ENCODE data around the gene GALNT10.
"Not testable (repeated sequence)": the region's sequence is repeated elsewhere in the genome, so short reads cannot be mapped to it uniquely, and the experiment has no call there.

GALNT10 gene

GRCh38 chr5:154190595-154191304, at the start of gene GALNT10:
Gene GALNT10, plus strand, starts transcription at chr5:154190733. Its CDS starts 134 bp downstream, at chr5:154190867.
- peak; percentile 44 for DNase-seq

- DNase-seq: no peak
Observed at GRCh38 chr5:154141745-154142221, 48.8 kb upstream of the GALNT10 start.

GRCh38 chr5:154143211-154143641, 47.3 kb upstream of the GALNT10 start:
- no peak for DNase-seq

GRCh38 chr5:154145268-154145667, 45.3 kb upstream of the GALNT10 start:
- DNase-seq: no peak

GRCh38 chr5:154146409-154146808, 44.1 kb upstream of the GALNT10 start:
- DNase-seq: no peak

- DNase-seq: no peak
Observed at GRCh38 chr5:154147666-154148065, 42.9 kb upstream of the GALNT10 start.

- not testable (repeated sequence) for DNase-seq
Observed at GRCh38 chr5:154150471-154150870, 40.1 kb upstream of the GALNT10 start.

- no peak for DNase-seq
Observed at GRCh38 chr5:154157483-154158378, 32.8 kb upstream of the GALNT10 start.

- DNase-seq: no peak
Observed at GRCh38 chr5:154158379-154158737, 32.2 kb upstream of the GALNT10 start.

GRCh38 chr5:154159343-154159742, 31.2 kb upstream of the GALNT10 start:
- peak; percentile 43 for DNase-seq

GRCh38 chr5:154162539-154163151, 27.9 kb upstream of the GALNT10 start:
- DNase-seq: no peak

GRCh38 chr5:154163327-154164248, 26.9 kb upstream of the GALNT10 start:
- DNase-seq: no peak

GRCh38 chr5:154164249-154164581, 26.3 kb upstream of the GALNT10 start:
- DNase-seq: no peak

GRCh38 chr5:154165886-154166285, 24.6 kb upstream of the GALNT10 start:
- no peak for DNase-seq

- no peak for DNase-seq
Observed at GRCh38 chr5:154166901-154167791, 23.4 kb upstream of the GALNT10 start.

GRCh38 chr5:154168395-154168794, 22.1 kb upstream of the GALNT10 start:
- no peak for DNase-seq

GRCh38 chr5:154172785-154173184, 17.7 kb upstream of the GALNT10 start:
- no peak for DNase-seq

- no peak for DNase-seq
Observed at GRCh38 chr5:154174091-154174490, 16.4 kb upstream of the GALNT10 start.

GRCh38 chr5:154176181-154176580, 14.4 kb upstream of the GALNT10 start:
- no peak for DNase-seq

- DNase-seq: no peak
Observed at GRCh38 chr5:154178661-154179060, 11.9 kb upstream of the GALNT10 start.

Measured in NCI-H226 (cell line).